H1 (cell line): ENCODE measurements around the gene SPATA19. TPM values are rescaled to one million over a fixed set of nuclear protein-coding genes. Genes with fewer than 3 reads are reported as not detected.

Experiments used
- CTCF ChIA-PET: fragments of 300-600 bp; sonication (Branson Sonifier 250); formaldehyde crosslinking; loops from one replicate; lab custom pipeline; 2021; ENCODE audit not compliant: partially characterized antibody; lab: Charles Lee
- POLR2A ChIA-PET: fragments of 300-600 bp; sonication (Branson Sonifier 250); formaldehyde crosslinking; loops from one replicate; lab custom pipeline; 2021; ENCODE audit warnings: inconsistent platforms; ENCODE audit not compliant: partially characterized antibody; lab: Charles Lee
- DNase-seq, 2 experiments: peaks; one replicate each; pipeline versions ENCODE4 v3.0.0 to v3.0.0-alpha.2; 2010 to 2022; ENCODE audit warnings: low spot score in 2 of 2, low read depth in 1 of 2, mixed read lengths in 1 of 2
- FAIRE-seq: peaks from 2 replicates; lab custom pipeline; 2011; peaks lifted over from hg19 to GRCh38; lab: Jason Lieb, UNC
- H2AFZ ChIP-seq: 2 replicates; pipeline ENCODE4 v1.8.1; 2012; ENCODE audit warnings: low read length, inconsistent platforms
- H2AK5ac ChIP-seq: 2 replicates; pipeline ENCODE4 v1.6.1; 2013; ENCODE audit warnings: low read depth, low read length
- H2BK120ac ChIP-seq: replicated peaks from 2 replicates; pipeline ENCODE3; 2013; ENCODE audit warnings: low read depth, low read length, inconsistent platforms
- H2BK12ac ChIP-seq: 2 replicates; pipeline ENCODE4 v1.6.1; 2013; ENCODE audit warnings: low read depth, low read length
- H2BK15ac ChIP-seq: 2 replicates; pipeline ENCODE4 v1.6.1; 2013; ENCODE audit warnings: low read length
- H2BK20ac ChIP-seq: 2 replicates; pipeline ENCODE4 v1.6.1; 2013; ENCODE audit warnings: low read length
- H2BK5ac ChIP-seq: 2 replicates; pipeline ENCODE4 v1.6.1; 2013; ENCODE audit warnings: low read depth, low read length
- H3K14ac ChIP-seq: 2 replicates; pipeline ENCODE4 v1.6.1; 2013; ENCODE audit warnings: inconsistent platforms; ENCODE audit not compliant: insufficient read length
- H3K18ac ChIP-seq: 2 replicates; pipeline ENCODE4 v1.6.1; 2013; ENCODE audit warnings: low read length; ENCODE audit errors: extremely low read depth
- H3K23ac ChIP-seq: 2 replicates; pipeline ENCODE4 v1.6.1; 2013; ENCODE audit warnings: inconsistent platforms; ENCODE audit not compliant: insufficient read length
- H3K23me2 ChIP-seq: 2 replicates; pipeline ENCODE4 v1.6.1; 2013; ENCODE audit warnings: low read depth, low read length
- H3K27ac ChIP-seq: 2 replicates; pipeline ENCODE4 v1.6.1; 2011; ENCODE audit warnings: low read depth, low read length, inconsistent platforms
- H3K27me3 ChIP-seq, 4 experiments: replicated peaks in 1 of 4; 1 replicate in 1 of 4; 2 replicates in 3 of 4; pipeline versions ENCODE4 v1.6.1 to v1.8.1; 2011 to 2013; ENCODE audit warnings: low read length in 3 of 4, mild to moderate bottlenecking in 3 of 4, inconsistent platforms in 2 of 4, mixed read lengths in 2 of 4, moderate library complexity in 1 of 4; ENCODE audit not compliant: control insufficient read depth in 3 of 4, insufficient read depth in 3 of 4; ENCODE audit errors: extremely low read depth in 1 of 4
- H3K36me3 ChIP-seq, 4 experiments: 2 replicates each; pipeline versions ENCODE4 v1.6.1 to v1.8.1; 2011 to 2013; ENCODE audit warnings: mild to moderate bottlenecking in 4 of 4, low read length in 3 of 4, moderate library complexity in 2 of 4, control low read depth in 1 of 4, inconsistent platforms in 1 of 4; ENCODE audit not compliant: insufficient read depth in 4 of 4, control insufficient read depth in 2 of 4
- H3K4ac ChIP-seq: replicated peaks from 2 replicates; pipeline ENCODE3; 2013; ENCODE audit warnings: low read length, low read depth, mixed read lengths, inconsistent platforms; ENCODE audit not compliant: insufficient read length
- H3K4me1 ChIP-seq, 4 experiments: replicated peaks in 1 of 4; 1 replicate in 1 of 4; 2 replicates in 3 of 4; pipeline versions ENCODE4 v1.6.1 to v1.8.1; 2011 to 2013; ENCODE audit warnings: low read length in 3 of 4, inconsistent platforms in 2 of 4, mixed read lengths in 1 of 4; ENCODE audit not compliant: insufficient read depth in 4 of 4, control insufficient read depth in 3 of 4
- H3K4me2 ChIP-seq, 2 experiments: 2 replicates each; pipeline versions ENCODE4 v1.6.1 to v1.8.1; 2011 to 2013; ENCODE audit warnings: low read depth in 2 of 2, low read length in 2 of 2, control low read depth in 1 of 2, inconsistent platforms in 1 of 2, mild to moderate bottlenecking in 1 of 2; ENCODE audit not compliant: insufficient read depth in 1 of 2
- H3K4me3 ChIP-seq, 4 experiments: fragments of 200-600, 300-600 bp in 1 of 4; sonication (generic), shearing (Covaris generic), sonication (Bioruptor Twin) in 1 of 4; 2 replicates each; pipeline versions ENCODE4 v1.5.1 to v1.8.1; 2011 to 2016; ENCODE audit warnings: low read length in 4 of 4, low read depth in 3 of 4, control low read depth in 2 of 4, inconsistent platforms in 2 of 4, mild to moderate bottlenecking in 2 of 4, mixed read lengths in 1 of 4, moderate library complexity in 1 of 4; ENCODE audit not compliant: insufficient read depth in 2 of 4; ENCODE audit errors: extremely low read depth in 1 of 4
- H3K56ac ChIP-seq: replicated peaks from 2 replicates; pipeline ENCODE3; 2013; ENCODE audit warnings: low read depth, mild to moderate bottlenecking, mixed read lengths, low read length, inconsistent platforms; ENCODE audit not compliant: insufficient read length
- H3K79me1 ChIP-seq: 2 replicates; pipeline ENCODE4 v1.6.1; 2013; ENCODE audit warnings: low read depth, low read length, control low read depth
- H3K79me2 ChIP-seq, 2 experiments: 2 replicates each; pipeline versions ENCODE4 v1.6.1 to v1.8.1; 2012 to 2013; ENCODE audit warnings: low read length in 2 of 2, mild to moderate bottlenecking in 2 of 2, inconsistent platforms in 1 of 2; ENCODE audit not compliant: insufficient read depth in 2 of 2, control insufficient read depth in 1 of 2
- H3K9ac ChIP-seq, 4 experiments: replicated peaks in 1 of 4; 1 replicate in 1 of 4; 2 replicates in 3 of 4; pipeline versions ENCODE4 v1.6.1 to v1.8.1; 2011 to 2013; ENCODE audit warnings: low read depth in 3 of 4, low read length in 3 of 4, control low read depth in 2 of 4, mild to moderate bottlenecking in 2 of 4, moderate library complexity in 2 of 4, inconsistent platforms in 1 of 4; ENCODE audit errors: extremely low read depth in 1 of 4
- H3K9me3 ChIP-seq, 2 experiments: 2 replicates each; pipeline versions ENCODE4 v1.6.1 to v1.8.1; 2012 to 2013; ENCODE audit warnings: mild to moderate bottlenecking in 2 of 2, moderate library complexity in 2 of 2, control low read depth in 1 of 2, inconsistent platforms in 1 of 2, low read depth in 1 of 2, low read length in 1 of 2, mixed read lengths in 1 of 2; ENCODE audit not compliant: insufficient read depth in 2 of 2
- H4K20me1 ChIP-seq, 2 experiments: replicated peaks in 1 of 2; 2 replicates each; pipeline versions ENCODE3 to v1.8.1; 2011 to 2013; ENCODE audit warnings: inconsistent platforms in 2 of 2, low read length in 2 of 2, mild to moderate bottlenecking in 1 of 2; ENCODE audit not compliant: insufficient read depth in 2 of 2, control insufficient read depth in 1 of 2
- H4K5ac ChIP-seq: 2 replicates; pipeline ENCODE4 v1.6.1; 2013; ENCODE audit warnings: low read length, low read depth, mixed read lengths, inconsistent platforms; ENCODE audit not compliant: insufficient read length
- H4K8ac ChIP-seq: 2 replicates; pipeline ENCODE4 v1.8.0; 2013; ENCODE audit warnings: mild to moderate bottlenecking, moderate library complexity, low read length, inconsistent platforms; ENCODE audit not compliant: insufficient read depth; ENCODE audit errors: extremely low read depth
- H4K91ac ChIP-seq: replicated peaks from 2 replicates; pipeline ENCODE3; 2013; ENCODE audit warnings: low read length, mixed read lengths, inconsistent platforms; ENCODE audit not compliant: insufficient read length
- ATF2 ChIP-seq: IDR thresholded peaks from 2 replicates; pipeline ENCODE4 v1.6.1; 2012; ENCODE audit warnings: low read length, inconsistent platforms
- EP300 ChIP-seq, 2 experiments: IDR thresholded peaks; 1 replicate in 1 of 2; 2 replicates in 1 of 2; pipeline ENCODE4 v1.6.1; 2011 to 2012; ENCODE audit warnings: low read depth in 2 of 2, low read length in 2 of 2, mild to moderate bottlenecking in 2 of 2, borderline replicate concordance in 1 of 2, inconsistent platforms in 1 of 2, moderate library complexity in 1 of 2
- JUN ChIP-seq: IDR thresholded peaks from 2 replicates; pipeline ENCODE4 v1.6.1; 2011; ENCODE audit warnings: low read depth, mild to moderate bottlenecking, improper control_type of control experiment, low read length
- MAFK ChIP-seq: IDR thresholded peaks from 2 replicates; pipeline ENCODE4 v1.6.1; 2012; ENCODE audit warnings: low read depth, mild to moderate bottlenecking, improper control_type of control experiment, low read length
- NANOG ChIP-seq: IDR thresholded peaks from 2 replicates; pipeline ENCODE4 v1.6.1; 2011; ENCODE audit warnings: low read length, low read depth, mild to moderate bottlenecking, inconsistent platforms; ENCODE audit not compliant: insufficient read depth, poor library complexity, severe bottlenecking
- RAD21 ChIP-seq, 2 experiments: IDR thresholded peaks in 1 of 2; conservative IDR thresholded peaks in 1 of 2; 2 replicates each; pipeline ENCODE4 v1.6.1; 2011; ENCODE audit warnings: low read depth in 2 of 2, low read length in 2 of 2, improper control_type of control experiment in 1 of 2, inconsistent platforms in 1 of 2, mild to moderate bottlenecking in 1 of 2, moderate library complexity in 1 of 2
- RBBP5 ChIP-seq: IDR thresholded peaks from 2 replicates; pipeline ENCODE4 v1.7.1; 2012; ENCODE audit warnings: low read depth, mild to moderate bottlenecking, inconsistent platforms, low read length, moderate library complexity, borderline replicate concordance
- SIRT6 ChIP-seq: IDR thresholded peaks from one replicate; pipeline ENCODE4 v1.7.1; 2012; ENCODE audit warnings: low read length, inconsistent platforms
- SP2 ChIP-seq: IDR thresholded peaks from 2 replicates; pipeline ENCODE4 v1.6.1; 2012; ENCODE audit warnings: mild to moderate bottlenecking, low read length, inconsistent platforms
- SRF ChIP-seq: IDR thresholded peaks from 2 replicates; pipeline ENCODE4 v1.6.1; 2011; ENCODE audit warnings: mild to moderate bottlenecking, low read depth, low read length, moderate library complexity
- SUZ12 ChIP-seq: fragments of 200-600 bp; sonication (generic); IDR thresholded peaks from 2 replicates; pipeline ENCODE4 v1.6.1; 2012; ENCODE audit warnings: mild to moderate bottlenecking, inconsistent platforms, low read length, moderate library complexity, mixed read lengths
- TCF12 ChIP-seq: IDR thresholded peaks from 2 replicates; pipeline ENCODE4 v1.6.1; 2011; ENCODE audit warnings: low read depth, mild to moderate bottlenecking, low read length
- WGBS, 2 experiments: shearing (Covaris generic) in 1 of 2; methylation state at CpG; one replicate each; pipeline versions ENCODE4 v1.1.6 to v1.1.7; 2013 to 2015; ENCODE audit warnings: low lambda C conversion rate in 2 of 2, mixed read lengths in 2 of 2, inconsistent platforms in 1 of 2, low coverage in 1 of 2, missing lambda C conversion rate in 1 of 2; ENCODE audit not compliant: insufficient replicate concordance in 2 of 2, insufficient coverage in 1 of 2, insufficient read length in 1 of 2; ENCODE audit errors: extremely low coverage in 1 of 2, missing lambda C conversion rate in 1 of 2; 5-methylcytosine and 5-hydroxymethylcytosine counted together
- polyA plus RNA-seq, 7 experiments: library from polyadenylated mRNA; depleted of rRNA in 3 of 7; stranded (reverse) in 5 of 7; unstranded in 2 of 7; fragments of >200 nt in 5 of 7; fragments of 200-250 nt in 2 of 7; gene quantifications; 1 replicate in 5 of 7; 2 replicates in 1 of 7; 4 replicates in 1 of 7; pipeline versions ENCODE4 v1.2.1 to v1.2.3, GENCODE V29; 2011 to 2013; ENCODE audit warnings: missing spikeins in 2 of 7, mixed read lengths in 2 of 7
- total RNA-seq: library from RNA; stranded (reverse); fragmentation: NEBNext Ultra II Directional; extraction: Animal tissue kit (Norgen Biotek cat#: 25700); gene quantifications from 2 replicates; pipeline ENCODE4 v1.2.1, GENCODE V29; 2021

SPATA19 gene
- total and polyA plus RNA-seq, 2 of the 8 experiments (the other 6 are each of a cell fraction or from before 2014, with no cell fraction given) = not detected

GRCh38 chr11:133825666-133826065, 19.6 kb downstream of the SPATA19 start:
- H3K79me2 ChIP-seq = no peaks in the 10 kb centered on the region
- H4K20me1 ChIP-seq = no peaks in the 10 kb centered on the region
- WGBS, 2 experiments = 86% methylated on average over 3 of the region's 3 CpGs; no CpG with 5 or more reads in 1 of the 2 experiments
- no peaks in the 10 kb centered on the region for H3K27me3 ChIP-seq
- DNase-seq = peak in 1 of 2 experiments; percentile 19
- H3K79me1 ChIP-seq = no peaks in the 10 kb centered on the region
- no peak for FAIRE-seq
- ChIA-PET POLR2A (no interaction called here), CTCF (interaction anchor here (0.8 to 2.7 kb wide), 9 partner anchors 9 to 752 kb away, joined by 3 to 16 read pairs (median 5); no protein-coding TSS in a partner anchor)
- no peak overlapping the region for H3K56ac ChIP-seq
- no peak overlapping the region for H2BK5ac ChIP-seq
- no peak overlapping the region for H3K9ac ChIP-seq
- H3K4me3 ChIP-seq = no peak overlapping the region
- no peak overlapping the region for H4K91ac ChIP-seq
- H2BK12ac ChIP-seq = no peak overlapping the region
- H3K23ac ChIP-seq = no peak overlapping the region
- H2BK20ac ChIP-seq = no peak overlapping the region
- no peaks in the 10 kb centered on the region for H3K36me3 ChIP-seq
- no peak overlapping the region for H3K4ac ChIP-seq
- no peak overlapping the region for H2AK5ac ChIP-seq
- H4K8ac ChIP-seq = no peak overlapping the region
- no peak overlapping the region for H3K14ac ChIP-seq
- no peak overlapping the region for H3K27ac ChIP-seq
- H2BK15ac ChIP-seq = no peak overlapping the region
- no peak overlapping the region for H3K4me2 ChIP-seq
- H3K4me1 ChIP-seq = peaks cover 0 to 2% (median 0%) of the 10 kb centered on the region in 4 experiments; a peak in 1 of 7 replicates
- H2AFZ ChIP-seq = no peak overlapping the region
- no peaks in the 10 kb centered on the region; the same call in 1 of the 2 replicates for H3K23me2 ChIP-seq
- no peak overlapping the region for H2BK120ac ChIP-seq
- no peak overlapping the region for H3K18ac ChIP-seq
- no peak overlapping the region for H4K5ac ChIP-seq
- H3K9me3 ChIP-seq = no peaks in the 10 kb centered on the region
- TF ChIP-seq NANOG (no peak), RBBP5 (no peak), ATF2 (no peak), EP300 (IDR thresholded peaks at IDR 0.05; ENCODE audit: borderline replicate concordance in 1 of 2, low read depth in 2 of 2, low read length in 2 of 2) (no peak), SP2 (no peak), TCF12 (no peak), SUZ12 (no peak), SRF (no peak), SIRT6 (no peak), MAFK (no peak), JUN (no peak), RAD21 (IDR thresholded peaks at IDR 0.05 in 1 of 2, conservative IDR thresholded peaks at IDR 0.05 in 1 of 2; ENCODE audit: low read depth in 2 of 2, low read length in 2 of 2) (no peak)
